Hepatocyte (in vitro differentiated cells): ENCODE results near the gene MTMR8.

Experiments
- CTCF ChIP-seq: fragments of 200-600 bp; sonication (generic); IDR thresholded peaks from 2 replicates; pipeline ENCODE4 v1.5.1; 2016; ENCODE audit warnings: antibody characterized with exemption, mild to moderate bottlenecking; ENCODE audit not compliant: poor library complexity
- EZH2 ChIP-seq: fragments of 200-600 bp; sonication (generic); IDR thresholded peaks from 2 replicates; pipeline ENCODE4 v1.6.1; 2016; ENCODE audit warnings: antibody characterized with exemption, mild to moderate bottlenecking, borderline replicate concordance

GRCh38 chrX:64352081-64352480, 43.2 kb downstream of the MTMR8 start:
- TF ChIP-seq CTCF (no peak), EZH2 (no peak)
